Measurements from ENCODE around the gene FOXR1.
A peak's percentile ranks its signal among the peaks of the same experiment; 100 is the strongest.

Gene FOXR1

GRCh38 chr11:119026970-119027369, 55.4 kb downstream of the FOXR1 start:
- DNase-seq (ENCODE audit: low spot score) = no peak

- no peak for DNase-seq (ENCODE audit: low spot score)
Measured at GRCh38 chr11:119027561-119028345, 56.2 kb downstream of the FOXR1 start.

DNA sequence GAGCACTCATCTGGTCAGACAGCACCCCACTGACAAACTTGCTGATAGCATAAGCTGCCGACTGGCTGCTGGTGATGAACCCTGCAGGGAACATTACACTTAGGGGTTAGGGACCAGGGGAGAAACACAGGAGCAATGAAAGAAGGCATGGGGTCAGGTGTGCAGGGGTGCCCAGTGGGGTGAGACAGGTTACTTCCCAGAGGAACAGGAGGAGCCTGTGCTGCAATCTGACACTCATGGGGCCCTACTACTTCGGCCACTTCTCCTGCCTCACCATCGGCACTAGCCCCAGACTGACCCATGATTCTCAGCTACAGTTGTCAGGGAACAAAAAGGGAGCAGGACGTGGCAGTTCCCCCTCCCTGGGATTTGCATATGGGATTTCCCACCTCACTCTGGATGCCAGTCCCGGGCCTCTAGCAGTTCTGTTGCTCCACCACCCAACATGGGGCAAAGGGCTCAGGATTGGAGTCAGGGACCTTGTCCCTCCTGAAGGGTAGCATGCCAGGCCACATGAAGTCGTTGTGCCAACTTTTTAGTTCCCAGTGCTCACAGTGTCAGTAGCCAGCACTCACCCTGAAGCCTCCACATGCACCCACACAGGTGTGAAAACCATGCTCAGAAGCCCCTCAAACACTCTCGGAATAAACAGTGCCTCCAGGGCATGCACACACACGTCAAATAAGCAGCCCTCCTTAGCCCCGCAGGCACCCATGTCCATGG, 56.9 kb downstream of the FOXR1 start:
- DNase-seq (ENCODE audit: low spot score) = no peak

- DNase-seq (ENCODE audit: low spot score) = no peak
Measured at GRCh38 chr11:119029069-119029339, 57.4 kb downstream of the FOXR1 start.

DNA sequence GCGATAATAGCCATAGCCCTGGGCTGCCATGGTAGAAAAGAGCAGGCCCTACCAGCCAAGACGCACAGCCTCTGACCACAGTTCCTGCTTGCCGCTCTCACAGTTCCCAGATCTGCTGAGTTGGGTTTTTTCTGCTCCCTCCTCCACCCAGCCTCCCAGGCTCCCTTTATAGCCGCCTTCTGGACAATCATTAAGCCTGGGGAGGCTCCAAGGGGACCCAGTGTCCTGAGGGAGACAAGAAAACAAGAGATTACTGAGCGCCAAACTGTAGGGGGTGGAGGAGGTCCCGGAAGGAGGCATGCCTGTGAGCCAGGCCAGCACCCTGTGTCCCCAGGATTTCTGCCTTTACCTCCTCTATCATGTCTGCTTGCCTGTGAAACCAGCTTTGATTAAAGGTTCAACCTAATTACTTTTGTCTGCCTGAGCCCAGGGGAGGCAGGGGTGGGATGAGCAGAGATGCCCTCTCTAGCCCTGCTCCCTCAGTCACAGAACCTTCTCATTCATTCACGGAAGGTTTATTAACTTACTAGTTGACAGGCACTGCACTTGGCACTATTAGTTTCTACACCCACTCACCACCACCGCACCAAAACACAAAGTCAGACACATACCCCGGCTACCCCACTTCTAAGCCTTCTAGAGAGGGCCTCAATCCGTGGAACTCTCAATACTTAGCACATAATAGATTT, 57.9 kb downstream of the FOXR1 start:
- peak; percentile 30 for DNase-seq (ENCODE audit: low spot score)

- DNase-seq (ENCODE audit: low spot score) = no peak
Measured at GRCh38 chr11:119030029-119030328, 58.4 kb downstream of the FOXR1 start.

- DNase-seq (ENCODE audit: low spot score) = peak; percentile 98
Measured at GRCh38 chr11:119030329-119031047, 58.9 kb downstream of the FOXR1 start, which contains the start of gene SLC37A4. SLC37A4 (minus strand) TSS chr11:119030877.

Measured in pons (tissue), 1 donor.